Lung (tissue), 12 donors: Measurements from ENCODE around the gene BTN3A1. TPM values are rescaled to one million over a fixed set of nuclear protein-coding genes. Genes with fewer than 3 reads are reported as not detected.
"Not testable (repeated sequence)": the region's sequence is repeated elsewhere in the genome, so short reads cannot be mapped to it uniquely, and the experiment has no call there.

Source experiments
- ATAC-seq: fragments of 200-7000 bp; cut with Tn5 transposase; one replicate; pipeline ENCODE4 v1.9.1; 2020; ENCODE audit warnings: moderate number of reproducible peaks; ENCODE audit not compliant: insufficient read depth, low FRiP score
- DNase-seq, 3 donors: peaks; one replicate each; pipeline ENCODE4 v3.0.0-alpha.2; 2013 to 2017
- H3K27ac ChIP-seq, 2 donors: one replicate each; pipeline ENCODE4 v1.5.1; 2013; ENCODE audit warnings: mild to moderate bottlenecking in 2 of 2, moderate library complexity in 2 of 2, control low read depth in 1 of 2, inconsistent platforms in 1 of 2, low read depth in 1 of 2, low read length in 1 of 2
- H3K27me3 ChIP-seq, 3 donors: one replicate each; pipeline ENCODE4 v1.5.1; 2013; ENCODE audit warnings: low read length in 2 of 3; ENCODE audit not compliant: control insufficient read depth in 3 of 3, insufficient read depth in 3 of 3
- H3K36me3 ChIP-seq, 4 donors: one replicate each; pipeline ENCODE4 v1.5.1; 2013; ENCODE audit warnings: low read length in 4 of 4, mild to moderate bottlenecking in 1 of 4, moderate library complexity in 1 of 4; ENCODE audit not compliant: control insufficient read depth in 4 of 4, insufficient read depth in 4 of 4
- H3K4me1 ChIP-seq, 5 donors: one replicate each; pipeline ENCODE4 v1.5.1; 2013; ENCODE audit warnings: low read length in 5 of 5, mild to moderate bottlenecking in 2 of 5, moderate library complexity in 1 of 5; ENCODE audit not compliant: control insufficient read depth in 5 of 5, insufficient read depth in 5 of 5
- H3K4me3 ChIP-seq: one replicate; pipeline ENCODE4 v1.5.1; 2013; ENCODE audit warnings: mild to moderate bottlenecking, control low read depth, moderate library complexity
- H3K9ac ChIP-seq, 2 donors: one replicate each; pipeline ENCODE4 v1.5.1; 2013; ENCODE audit warnings: low read length in 2 of 2, control low read depth in 1 of 2; ENCODE audit not compliant: insufficient read depth in 1 of 2
- H3K9me3 ChIP-seq, 4 donors: one replicate each; pipeline ENCODE4 v1.5.1; 2013; ENCODE audit warnings: low read length in 3 of 4, mild to moderate bottlenecking in 1 of 4, moderate library complexity in 1 of 4; ENCODE audit not compliant: control insufficient read depth in 4 of 4, insufficient read depth in 3 of 4
- WGBS, 2 donors: extraction: QIAGEN DNeasy Blood & Tissue Kit; methylation state at CpG; one replicate each; pipeline ENCODE4 v1.1.7; 2013; 5-methylcytosine and 5-hydroxymethylcytosine counted together
- polyA plus RNA-seq, 2 donors: library from polyadenylated mRNA; stranded (reverse); fragments of 200-250 nt; gene quantifications; one replicate each; pipeline ENCODE4 v1.2.1, GENCODE V29; 2013
- total RNA-seq, 2 donors: library from RNA; depleted of rRNA in 1 of 2; stranded (reverse); fragments of >200 nt in 1 of 2; gene quantifications; one replicate each; pipeline ENCODE4 v1.2.1, GENCODE V29; 2014 to 2021
- TF ChIP-seq, protein P1 (sequence below): IDR thresholded peaks from 2 replicates; pipeline ENCODE4 v1.5.1; 2012; ENCODE audit warnings: mild to moderate bottlenecking; ENCODE audit errors: control extremely low read depth, extremely low read depth
- donor health status: control.
- donor health status: control.
- donor health status: Bipolar disorder and iron deficiency.
- donor health status: healthy.
- donor health status: DM: yes; HTN: yes; CAD: no.

The BTN3A1 gene
- total and polyA plus RNA-seq, 4 donors: 14.4 to 60.1 (median 22.5) TPM

- 0% methylated on average over 31 of the region's 31 CpGs for WGBS, 2 donors
- ATAC-seq (peak; percentile 96), DNase-seq (peak; percentile 90 to 97 (median 97))
- TF ChIP-seq, protein P1, sequence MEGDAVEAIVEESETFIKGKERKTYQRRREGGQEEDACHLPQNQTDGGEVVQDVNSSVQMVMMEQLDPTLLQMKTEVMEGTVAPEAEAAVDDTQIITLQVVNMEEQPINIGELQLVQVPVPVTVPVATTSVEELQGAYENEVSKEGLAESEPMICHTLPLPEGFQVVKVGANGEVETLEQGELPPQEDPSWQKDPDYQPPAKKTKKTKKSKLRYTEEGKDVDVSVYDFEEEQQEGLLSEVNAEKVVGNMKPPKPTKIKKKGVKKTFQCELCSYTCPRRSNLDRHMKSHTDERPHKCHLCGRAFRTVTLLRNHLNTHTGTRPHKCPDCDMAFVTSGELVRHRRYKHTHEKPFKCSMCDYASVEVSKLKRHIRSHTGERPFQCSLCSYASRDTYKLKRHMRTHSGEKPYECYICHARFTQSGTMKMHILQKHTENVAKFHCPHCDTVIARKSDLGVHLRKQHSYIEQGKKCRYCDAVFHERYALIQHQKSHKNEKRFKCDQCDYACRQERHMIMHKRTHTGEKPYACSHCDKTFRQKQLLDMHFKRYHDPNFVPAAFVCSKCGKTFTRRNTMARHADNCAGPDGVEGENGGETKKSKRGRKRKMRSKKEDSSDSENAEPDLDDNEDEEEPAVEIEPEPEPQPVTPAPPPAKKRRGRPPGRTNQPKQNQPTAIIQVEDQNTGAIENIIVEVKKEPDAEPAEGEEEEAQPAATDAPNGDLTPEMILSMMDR: no peak
- H3K9me3 ChIP-seq: no peaks in the 10 kb centered on the region
- H3K9ac ChIP-seq: peak within 1 kb of the TSS; percentile 97 to 98
- peak within 1 kb of the TSS; percentile 89 to 95 for H3K27ac ChIP-seq
- peaks cover 10 to 25% (median 19%) of the 10 kb centered on the region in 5 donors for H3K4me1 ChIP-seq
- peak within 1 kb of the TSS; percentile 76 for H3K4me3 ChIP-seq
- H3K27me3 ChIP-seq: no peaks in the 10 kb centered on the region
- H3K36me3 ChIP-seq: peaks cover 0 to 27% (median 16%) of the 10 kb centered on the region in 4 donors
These were observed 56.0 kb downstream of the BTN3A1 start, which contains the start of gene BTN2A1 for GRCh38 chr6:26457806-26458688. TSS of gene BTN2A1 (plus strand) at chr6:26457955. CDS start at chr6:26458637, 682 bp downstream.

GRCh38 chr6:26459023-26459810, 57.1 kb downstream of the BTN3A1 start:
- peak overlapping the region; percentile 28 for H3K4me3 ChIP-seq
- peaks cover 3 to 32% (median 26%) of the 10 kb centered on the region in 4 donors for H3K36me3 ChIP-seq
- peak overlapping the region in 1 of 2 donors; percentile 98 for H3K9ac ChIP-seq
- DNase-seq (no peak), ATAC-seq (no peak)
- no peak overlapping the region for H3K27ac ChIP-seq
- TF ChIP-seq, protein P1: no peak
- 79 to 85% methylated on average over 16 of the region's 16 CpGs for WGBS, 2 donors
- no peaks in the 10 kb centered on the region for H3K27me3 ChIP-seq
- H3K4me1 ChIP-seq: peaks cover 10 to 25% (median 19%) of the 10 kb centered on the region in 5 donors
- H3K9me3 ChIP-seq: no peaks in the 10 kb centered on the region

DNA sequence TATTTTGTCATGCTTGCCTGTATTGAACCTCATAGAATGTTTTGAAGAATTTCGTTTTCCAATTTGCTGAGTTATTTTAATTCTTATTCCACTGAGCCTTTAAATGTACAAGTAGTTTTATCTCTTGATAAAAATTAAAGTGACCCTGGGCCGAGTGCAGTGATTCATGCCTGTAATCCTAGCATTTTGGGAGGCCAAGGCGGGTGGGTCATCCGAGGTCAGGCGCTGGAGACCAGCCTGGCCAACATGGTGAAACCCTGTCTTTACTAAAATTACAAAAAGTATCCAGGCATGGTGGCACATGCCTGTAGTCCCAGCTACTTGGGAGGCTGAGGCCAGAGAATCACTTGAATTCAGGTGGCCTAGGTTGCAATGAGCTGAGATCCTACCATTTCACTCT, 59.3 kb downstream of the BTN3A1 start:
- not testable (repeated sequence) for H3K4me3 ChIP-seq, H3K9me3 ChIP-seq, H3K27me3 ChIP-seq, DNase-seq, H3K9ac ChIP-seq, H3K27ac ChIP-seq, ATAC-seq
- peaks cover 17 to 51% (median 41%) of the 10 kb centered on the region in 4 donors for H3K36me3 ChIP-seq
- 76 to 83% methylated on average over 5 of the region's 5 CpGs for WGBS, 2 donors
- peaks cover 10 to 25% (median 19%) of the 10 kb centered on the region in 5 donors for H3K4me1 ChIP-seq
